Ovary (tissue), 9 donors: ENCODE measurements around the gene RAB3GAP1. TPM values are rescaled to one million over a fixed set of nuclear protein-coding genes. Genes with fewer than 3 reads are reported as not detected.

Source experiments
- DNase-seq, 5 donors: peaks; one replicate each; pipeline ENCODE4 v3.0.0-alpha.2; 2019 to 2020
- H3K27ac ChIP-seq, 2 donors: fragments of 200-600 bp; one replicate each; pipeline versions ENCODE4 v1.5.1 to v1.8.0; 2019 to 2022
- H3K27me3 ChIP-seq: fragments of 200-600 bp; one replicate; pipeline ENCODE4 v1.8.0; 2022
- H3K36me3 ChIP-seq: fragments of 200-600 bp; sonication (generic); one replicate; pipeline ENCODE4 v1.5.1; 2019
- H3K4me1 ChIP-seq: one replicate; pipeline ENCODE4 v1.8.1; 2013; ENCODE audit warnings: mild to moderate bottlenecking, moderate library complexity; ENCODE audit not compliant: insufficient read depth
- H3K4me3 ChIP-seq: fragments of 200-600 bp; sonication (generic); one replicate; pipeline ENCODE4 v1.5.1; 2017
- H3K9me3 ChIP-seq, 2 donors: fragments of 200-600 bp in 1 of 2; sonication (generic) in 1 of 2; one replicate each; pipeline versions ENCODE4 v1.5.1 to v1.8.1; 2013 to 2019; ENCODE audit warnings: mild to moderate bottlenecking in 1 of 2, moderate library complexity in 1 of 2
- CTCF ChIP-seq, 3 donors: fragments of 450-650 bp in 2 of 3; fragments of 200-600 bp in 1 of 3; IDR thresholded peaks; one replicate each; pipeline versions ENCODE4 v1.5.1 to v1.8.0; 2016 to 2022; ENCODE audit warnings: antibody characterized with exemption in 3 of 3, mild to moderate bottlenecking in 1 of 3
- EP300 ChIP-seq: sonication (generic); formaldehyde crosslinking; IDR thresholded peaks from one replicate; pipeline ENCODE4 v1.6.1; 2017; ENCODE audit warnings: antibody characterized with exemption
- POLR2A ChIP-seq: fragments of 450-650 bp; IDR thresholded peaks from one replicate; pipeline ENCODE4 v1.6.1; 2017; ENCODE audit warnings: antibody characterized with exemption, mild to moderate bottlenecking, moderate library complexity
- WGBS, 3 donors: extraction: QIAGEN DNeasy Blood & Tissue Kit in 1 of 3; methylation state at CpG; one replicate each; pipeline versions ENCODE4 v1.1.5 to v1.1.7; 2013 to 2017; 5-methylcytosine and 5-hydroxymethylcytosine counted together
- intact Hi-C, 4 donors: fragments of 100-400 bp; cut with DNase I; formaldehyde crosslinking; loops; one replicate each; pipeline versions ENCODE4 v1.11.0 to v1.15.1; 2022 to 2023
- polyA plus RNA-seq, 2 donors: library from polyadenylated mRNA; stranded (reverse); fragments of 200-250 nt in 1 of 2; fragments of 350-450 nt in 1 of 2; fragmentation: Illumina TruSeq in 1 of 2; extraction: RNeasy Lipid Tissue Mini Kit (QIAGEN cat#74804) in 1 of 2; gene quantifications; one replicate each; pipeline ENCODE4 v1.2.3, GENCODE V29; 2013 to 2014
- total RNA-seq, 7 donors: library from RNA; depleted of rRNA in 2 of 7; stranded (reverse); fragments of >200 nt in 2 of 7; fragmentation: NEBNext Ultra II Directional in 3 of 7; extraction: Animal tissue kit (Norgen Biotek cat#: 25700) in 3 of 7; gene quantifications; one replicate each; pipeline versions ENCODE4 v1.1.0 to v1.2.4, GENCODE V29; 2016 to 2023
- donor health status: DM: no; HTN: no; CAD: no; lungs with moderate emphysema.
- donor health status: DM: no; HTN: no; CAD: no.
- donor health status: Bipolar disorder and iron deficiency.
- donor health status: DM: yes; HTN: yes; CAD: no.
- donor health status: DM: no; HTN: no; CAD: no.
- donor health status: DM: yes; HTN: yes; CAD: no.

The RAB3GAP1 gene
- total and polyA plus RNA-seq, 9 donors, result 29.3 to 51.3 (median 44.3) TPM

GRCh38 chr2:135059577-135059976, 7.5 kb downstream of the RAB3GAP1 start:
- no peaks in the 10 kb centered on the region for H3K27me3 ChIP-seq
- H3K4me3 ChIP-seq, result no peak overlapping the region
- no peak for TF ChIP-seq POLR2A
- TF ChIP-seq EP300, result no peak
- TF ChIP-seq CTCF (IDR thresholded peaks at IDR 0.05), result no peak
- H3K36me3 ChIP-seq, result no peaks in the 10 kb centered on the region
- DNase-seq, result no peak
- no peaks in the 10 kb centered on the region for H3K4me1 ChIP-seq
- no peak overlapping the region for H3K27ac ChIP-seq
- no peaks in the 10 kb centered on the region for H3K9me3 ChIP-seq
- intact Hi-C loops, result loop anchor here in 1 of 4 donors (5.0 kb wide), 1 partner anchor 1578 kb away; no protein-coding TSS in a partner anchor

- H3K27me3 ChIP-seq, result no peaks in the 10 kb centered on the region
- H3K4me3 ChIP-seq, result no peak overlapping the region
- no peak for DNase-seq
- no peaks in the 10 kb centered on the region for H3K36me3 ChIP-seq
- H3K27ac ChIP-seq, result no peak overlapping the region
- WGBS, 3 donors, result 89 to 93% (median 92%) methylated on average over 1 of the region's 1 CpG
- no peaks in the 10 kb centered on the region for H3K9me3 ChIP-seq
- H3K4me1 ChIP-seq, result no peaks in the 10 kb centered on the region
- intact Hi-C loops, result no loop called here
- TF ChIP-seq EP300 (no peak), POLR2A (no peak), CTCF (IDR thresholded peaks at IDR 0.05) (no peak)
These were observed 11.1 kb downstream of the RAB3GAP1 start for GRCh38 chr2:135063210-135063609.

- DNase-seq, result no peak
- H3K4me3 ChIP-seq, result no peak overlapping the region
- no peaks in the 10 kb centered on the region for H3K36me3 ChIP-seq
- H3K4me1 ChIP-seq, result no peaks in the 10 kb centered on the region
- 88 to 93% (median 90%) methylated on average over 2 of the region's 2 CpGs for WGBS, 3 donors
- intact Hi-C loops, result no loop called here
- H3K27ac ChIP-seq, result no peak overlapping the region
- no peaks in the 10 kb centered on the region for H3K27me3 ChIP-seq
- TF ChIP-seq CTCF (IDR thresholded peaks at IDR 0.05), result no peak
- H3K9me3 ChIP-seq, result no peaks in the 10 kb centered on the region
These were observed 12.1 kb downstream of the RAB3GAP1 start for GRCh38 chr2:135064149-135064548.

- H3K4me1 ChIP-seq, result no peaks in the 10 kb centered on the region
- DNase-seq, result no peak
- no peaks in the 10 kb centered on the region for H3K9me3 ChIP-seq
- TF ChIP-seq CTCF (IDR thresholded peaks at IDR 0.05), result no peak
- WGBS, 3 donors, result 52 to 70% (median 68%) methylated on average over 1 of the region's 1 CpG
- no peak overlapping the region for H3K27ac ChIP-seq
- H3K4me3 ChIP-seq, result no peak overlapping the region
- intact Hi-C loops, result no loop called here
- H3K36me3 ChIP-seq, result no peaks in the 10 kb centered on the region
- H3K27me3 ChIP-seq, result no peaks in the 10 kb centered on the region
These were observed 14.6 kb downstream of the RAB3GAP1 start for GRCh38 chr2:135066710-135067109.
